GM19467 (cell line): ENCODE data around the gene MED22.
A peak's percentile ranks its signal among the peaks of the same experiment; 100 is the strongest.
"Not testable (repeated sequence)": the region's sequence is repeated elsewhere in the genome, so short reads cannot be mapped to it uniquely, and the experiment has no call there.

Experiments used
- ATAC-seq: cut with Tn5 transposase; IDR thresholded peaks from one replicate; pipeline ENCODE4 v1.9.1; 2021; ENCODE audit warnings: mild to moderate bottlenecking, moderate library complexity; ENCODE audit not compliant: unreplicated experiment

MED22 gene

GRCh38 chr9:133347985-133348717 is at the start of gene MED22, which contains the start of gene RPL7A:
Gene MED22 (minus strand): TSS chr9:133348131. CDS start chr9:133346662, 1,469 bp downstream.
Gene RPL7A (plus strand): TSS chr9:133348218. CDS start chr9:133348244, 26 bp downstream.
- ATAC-seq, result peak; percentile 72

GRCh38 chr9:133397370-133397769 is 49.4 kb upstream of the MED22 start:
- no peak for ATAC-seq

GRCh38 chr9:133396952-133397351 is 49.0 kb upstream of the MED22 start:
- no peak for ATAC-seq

- no peak for ATAC-seq
These were observed 46.8 kb upstream of the MED22 start for GRCh38 chr9:133394687-133395271.

GRCh38 chr9:133393399-133393798 is 45.5 kb upstream of the MED22 start:
- ATAC-seq, result no peak

- ATAC-seq, result not testable (repeated sequence)
These were observed 44.4 kb upstream of the MED22 start for GRCh38 chr9:133392308-133392707.

GRCh38 chr9:133391449-133391848 is 43.5 kb upstream of the MED22 start:
- ATAC-seq, result not testable (repeated sequence)

GRCh38 chr9:133390713-133391112 is 42.8 kb upstream of the MED22 start:
- no peak for ATAC-seq

GRCh38 chr9:133389562-133389961 is 41.6 kb upstream of the MED22 start:
- ATAC-seq, result no peak

- ATAC-seq, result no peak
These were observed 41.2 kb upstream of the MED22 start for GRCh38 chr9:133389025-133389557.

GRCh38 chr9:133387680-133388079 is 39.7 kb upstream of the MED22 start:
- no peak for ATAC-seq

- ATAC-seq, result no peak
These were observed 38.4 kb upstream of the MED22 start for GRCh38 chr9:133386338-133386737.

GRCh38 chr9:133385452-133385851 is 37.5 kb upstream of the MED22 start:
- ATAC-seq, result no peak

GRCh38 chr9:133384736-133385321 is 36.9 kb upstream of the MED22 start:
- ATAC-seq, result no peak

- ATAC-seq, result no peak
These were observed 35.5 kb upstream of the MED22 start for GRCh38 chr9:133383438-133383837.

- ATAC-seq, result no peak
These were observed 34.7 kb upstream of the MED22 start for GRCh38 chr9:133382507-133383141.

- ATAC-seq, result no peak
These were observed 32.8 kb upstream of the MED22 start for GRCh38 chr9:133380734-133381133.

- no peak for ATAC-seq
These were observed 31.5 kb upstream of the MED22 start for GRCh38 chr9:133379153-133380086.

- ATAC-seq, result no peak
These were observed 30.6 kb upstream of the MED22 start for GRCh38 chr9:133378408-133378962.

- no peak for ATAC-seq
These were observed 29.8 kb upstream of the MED22 start for GRCh38 chr9:133377721-133378216.
